GM12872 (cell line): ENCODE measurements around the gene AJAP1.

Experiments
- TF ChIP-seq, protein P1 (sequence below): IDR thresholded peaks from 3 replicates; pipeline ENCODE4 v1.5.1; 2011; ENCODE audit warnings: low read depth, mild to moderate bottlenecking, low read length, moderate library complexity; ENCODE audit not compliant: insufficient read depth

AJAP1 gene

DNA sequence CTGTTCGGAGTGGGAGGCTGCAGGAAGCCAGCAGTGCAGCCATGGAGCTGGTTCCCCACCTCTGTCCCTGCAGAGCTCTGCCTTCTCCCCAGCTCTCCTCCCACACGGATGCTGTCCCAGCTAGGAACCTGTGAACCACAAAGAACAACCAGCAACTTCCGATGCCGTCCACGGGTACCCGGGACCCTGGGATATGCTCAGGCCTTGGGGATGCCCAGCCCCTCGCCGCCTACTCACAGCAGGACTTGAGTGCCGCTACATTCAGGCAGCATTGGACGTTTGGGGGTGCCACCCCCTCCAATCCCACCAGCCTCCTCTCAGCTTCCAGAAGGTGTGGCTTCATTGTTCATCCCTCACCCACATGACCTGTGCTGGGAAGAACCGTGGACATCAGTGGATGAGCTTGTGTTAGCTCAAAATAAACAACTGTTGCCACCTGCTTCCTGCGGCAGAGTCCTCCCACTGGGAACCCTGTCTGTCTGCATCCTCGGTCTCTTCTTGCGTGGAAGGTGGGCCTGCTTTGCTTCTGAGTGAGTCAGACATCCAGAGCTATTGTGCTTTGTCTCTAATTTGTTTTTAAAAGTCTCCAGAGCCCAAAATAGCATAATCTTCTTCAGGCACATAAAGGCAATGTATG, 20.1 kb upstream of the AJAP1 start:
- TF ChIP-seq, protein P1, sequence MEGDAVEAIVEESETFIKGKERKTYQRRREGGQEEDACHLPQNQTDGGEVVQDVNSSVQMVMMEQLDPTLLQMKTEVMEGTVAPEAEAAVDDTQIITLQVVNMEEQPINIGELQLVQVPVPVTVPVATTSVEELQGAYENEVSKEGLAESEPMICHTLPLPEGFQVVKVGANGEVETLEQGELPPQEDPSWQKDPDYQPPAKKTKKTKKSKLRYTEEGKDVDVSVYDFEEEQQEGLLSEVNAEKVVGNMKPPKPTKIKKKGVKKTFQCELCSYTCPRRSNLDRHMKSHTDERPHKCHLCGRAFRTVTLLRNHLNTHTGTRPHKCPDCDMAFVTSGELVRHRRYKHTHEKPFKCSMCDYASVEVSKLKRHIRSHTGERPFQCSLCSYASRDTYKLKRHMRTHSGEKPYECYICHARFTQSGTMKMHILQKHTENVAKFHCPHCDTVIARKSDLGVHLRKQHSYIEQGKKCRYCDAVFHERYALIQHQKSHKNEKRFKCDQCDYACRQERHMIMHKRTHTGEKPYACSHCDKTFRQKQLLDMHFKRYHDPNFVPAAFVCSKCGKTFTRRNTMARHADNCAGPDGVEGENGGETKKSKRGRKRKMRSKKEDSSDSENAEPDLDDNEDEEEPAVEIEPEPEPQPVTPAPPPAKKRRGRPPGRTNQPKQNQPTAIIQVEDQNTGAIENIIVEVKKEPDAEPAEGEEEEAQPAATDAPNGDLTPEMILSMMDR, result no peak

DNA sequence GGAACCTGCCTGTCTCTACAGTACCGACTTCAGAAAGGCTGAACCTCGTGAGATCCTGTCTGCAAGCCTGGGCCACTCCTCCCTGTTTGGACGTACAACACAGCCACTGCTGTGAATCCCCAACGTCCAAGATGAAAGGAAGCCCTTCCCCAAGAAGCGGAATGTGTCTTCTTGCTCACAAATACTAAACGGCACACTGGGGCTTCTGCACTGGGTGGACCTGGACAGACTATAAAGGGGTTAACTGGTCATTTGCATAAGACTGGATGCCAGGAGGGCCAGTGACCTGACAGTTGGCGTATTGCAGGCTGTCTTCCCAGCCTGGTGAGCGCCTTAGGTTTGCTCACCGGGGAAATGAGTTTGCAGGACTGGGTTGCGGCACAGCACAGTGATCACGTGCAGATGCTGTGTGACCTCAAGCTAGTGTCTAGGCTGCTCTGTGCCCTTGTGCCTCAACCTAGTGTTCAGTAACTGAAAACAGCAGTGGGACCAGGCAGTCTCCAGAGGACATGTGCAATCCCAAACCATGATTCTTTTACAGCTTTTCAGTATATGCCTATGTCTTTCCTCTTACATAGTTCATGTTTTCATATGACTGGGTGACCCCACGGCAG, 19.5 kb upstream of the AJAP1 start:
- TF ChIP-seq, protein P1, result no peak

DNA sequence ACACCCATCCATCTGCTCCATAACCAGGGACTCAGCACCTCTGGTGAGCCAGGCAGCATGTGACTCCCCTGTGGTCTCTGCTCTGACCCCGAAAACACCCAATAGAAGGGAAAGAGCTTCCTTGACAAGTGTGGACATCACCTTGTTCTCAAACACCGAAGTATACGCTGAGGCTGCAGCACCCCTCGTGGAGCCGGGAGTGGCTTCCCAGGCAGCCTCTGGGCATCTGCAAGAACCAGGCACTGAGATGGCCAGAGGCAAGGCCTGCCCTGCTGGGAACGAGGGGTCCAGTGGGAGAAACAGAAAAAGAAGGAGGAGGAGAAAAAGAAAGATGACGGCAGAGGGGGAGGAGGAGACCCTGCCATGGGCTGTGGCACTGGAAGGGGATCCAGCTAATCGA, 18.2 kb upstream of the AJAP1 start:
- TF ChIP-seq, protein P1, result no peak

DNA sequence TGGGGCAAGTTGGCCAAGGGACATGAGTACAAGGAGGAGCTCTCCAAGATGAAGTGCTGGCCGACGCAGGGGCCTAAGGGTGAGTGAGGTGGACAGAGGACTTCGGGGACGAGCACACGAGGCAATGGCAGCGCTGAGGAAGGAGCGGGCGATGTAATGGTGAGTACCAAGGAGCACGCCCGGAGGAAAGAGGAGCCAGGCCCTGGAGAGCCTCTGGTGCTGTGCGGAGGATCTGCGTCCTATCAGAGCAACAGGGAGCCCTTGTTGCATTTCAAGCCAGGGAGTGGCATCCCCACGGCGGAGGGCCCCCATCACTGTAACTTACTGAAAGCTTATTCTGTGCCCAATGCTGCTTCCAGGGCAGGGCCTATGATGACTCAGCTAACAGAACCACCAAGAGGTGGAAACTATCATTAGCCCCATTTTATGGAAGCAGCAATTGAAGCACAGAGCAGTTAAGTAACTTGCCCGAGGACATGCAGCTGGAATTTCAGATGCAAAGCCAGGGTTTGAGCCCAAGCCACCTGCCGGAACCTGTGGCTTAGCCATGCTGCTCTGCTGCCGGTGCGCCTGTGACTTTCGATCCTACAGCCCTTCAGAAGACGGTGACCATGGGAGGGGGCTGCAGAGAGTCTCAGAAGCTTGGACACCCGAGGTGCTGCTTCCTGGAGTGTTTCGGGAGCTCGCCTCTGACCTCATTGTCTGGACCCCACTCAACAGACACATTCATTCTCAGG, 17.6 kb upstream of the AJAP1 start:
- TF ChIP-seq, protein P1, result no peak

DNA sequence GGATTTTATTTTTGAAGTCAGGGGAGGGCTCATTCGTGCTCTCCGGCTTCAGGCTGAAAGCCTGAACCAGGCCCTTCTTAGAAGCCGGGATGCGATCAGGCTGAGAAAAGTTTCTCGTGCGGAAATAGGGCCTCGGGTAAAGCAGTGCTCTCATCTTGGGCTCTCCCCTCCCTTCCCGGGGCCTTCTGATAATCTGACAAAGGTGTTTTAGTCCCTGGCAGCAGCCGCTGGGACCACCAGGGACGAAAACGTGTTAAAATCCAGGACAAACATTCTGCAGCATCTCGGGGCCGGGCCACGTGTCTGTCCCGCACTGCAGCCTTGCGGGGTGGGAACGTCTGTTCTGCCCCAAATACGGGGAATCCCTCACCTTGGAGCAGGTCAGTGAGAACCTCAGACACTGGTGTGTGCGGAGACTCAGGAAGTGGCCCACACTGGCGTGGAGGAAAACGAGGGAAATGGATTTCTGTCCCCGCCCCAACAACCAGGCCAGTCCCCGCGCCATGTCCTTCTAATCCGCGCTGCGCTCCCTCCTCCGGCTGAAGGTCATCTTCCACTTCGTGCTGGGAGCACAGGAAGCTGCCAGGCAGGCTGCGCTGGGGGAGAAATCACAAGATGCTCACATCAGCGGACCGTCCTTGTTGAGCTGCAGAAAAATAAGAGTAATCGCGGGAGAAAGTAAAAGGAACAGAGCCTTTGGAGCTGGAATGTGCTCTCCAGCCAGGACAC, 16.6 kb upstream of the AJAP1 start:
- TF ChIP-seq, protein P1, result no peak

DNA sequence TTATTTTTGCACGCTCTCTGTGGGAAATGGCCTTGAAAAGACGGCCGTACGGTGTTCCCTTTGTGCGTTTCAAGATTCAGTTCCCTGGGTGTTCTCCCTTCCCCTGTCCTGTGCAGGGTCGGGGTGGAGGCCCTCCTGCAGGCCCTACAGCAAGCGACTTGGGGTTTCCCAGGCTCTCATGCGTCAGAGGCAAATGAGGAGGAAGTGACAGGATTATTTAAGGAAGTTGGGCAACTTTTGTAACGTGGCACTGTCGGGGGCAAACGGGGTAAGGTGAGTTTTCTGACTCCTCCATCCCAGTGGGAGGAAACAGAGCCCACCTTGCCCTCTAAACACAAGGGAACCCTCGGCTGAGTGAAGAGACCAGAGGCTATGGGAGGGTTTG, 16.1 kb upstream of the AJAP1 start:
- TF ChIP-seq, protein P1, result no peak

DNA sequence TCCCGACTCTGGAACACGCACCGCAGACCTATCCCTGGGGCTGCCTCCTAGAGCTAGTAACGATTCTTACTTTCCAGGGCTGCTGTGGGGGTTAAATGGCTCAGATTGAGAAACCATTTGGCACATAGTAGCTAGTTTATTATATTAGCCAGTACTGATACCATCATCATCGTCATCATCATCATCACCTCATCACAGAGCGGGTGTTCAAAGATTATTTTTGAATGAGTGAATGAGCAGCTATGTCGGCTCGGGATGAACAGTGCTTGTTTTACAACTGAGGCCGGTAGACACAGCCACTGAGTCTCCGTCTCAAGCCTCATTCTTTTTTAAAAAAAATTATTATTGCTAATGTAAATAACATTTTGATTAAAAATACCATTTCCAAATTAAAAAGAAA, 13.5 kb upstream of the AJAP1 start:
- TF ChIP-seq, protein P1, result no peak
